Activated CD8-positive, alpha-beta memory T cell treated with anti-CD3 and anti-CD28 coated beads, Interleukin-2, amount 50 U/mL, for 4 hours (primary cell): ENCODE results near the gene TTC1.

ENCODE experiments used
- DNase-seq: peaks from one replicate; pipeline ENCODE4 v3.0.0-alpha.2; 2020

Gene TTC1

GRCh38 chr5:160090059-160090458, 81.1 kb downstream of the TTC1 start:
- DNase-seq = no peak

GRCh38 chr5:160092514-160092913, 83.6 kb downstream of the TTC1 start:
- no peak for DNase-seq

- no peak for DNase-seq
Measured at GRCh38 chr5:160092960-160093707, 84.2 kb downstream of the TTC1 start.

GRCh38 chr5:160096178-160096577, 87.2 kb downstream of the TTC1 start:
- no peak for DNase-seq

GRCh38 chr5:160097991-160098390, 89.1 kb downstream of the TTC1 start:
- DNase-seq = no peak

GRCh38 chr5:160105686-160106360, 96.9 kb downstream of the TTC1 start:
- no peak for DNase-seq

- no peak for DNase-seq
Measured at GRCh38 chr5:160108124-160108523, 99.2 kb downstream of the TTC1 start.
